H1 (cell line): ENCODE measurements around the gene LCE2D. TPM values are rescaled to one million over a fixed set of nuclear protein-coding genes. Genes with fewer than 3 reads are reported as not detected.

Experiments
- CTCF ChIA-PET: fragments of 300-600 bp; sonication (Branson Sonifier 250); formaldehyde crosslinking; loops from one replicate; lab custom pipeline; 2021; ENCODE audit not compliant: partially characterized antibody; lab: Charles Lee
- POLR2A ChIA-PET: fragments of 300-600 bp; sonication (Branson Sonifier 250); formaldehyde crosslinking; loops from one replicate; lab custom pipeline; 2021; ENCODE audit warnings: inconsistent platforms; ENCODE audit not compliant: partially characterized antibody; lab: Charles Lee
- DNase-seq, 2 experiments: peaks; one replicate each; pipeline versions ENCODE4 v3.0.0 to v3.0.0-alpha.2; 2010 to 2022; ENCODE audit warnings: low spot score in 2 of 2, low read depth in 1 of 2, mixed read lengths in 1 of 2
- FAIRE-seq: peaks from 2 replicates; lab custom pipeline; 2011; peaks lifted over from hg19 to GRCh38; lab: Jason Lieb, UNC
- H2AFZ ChIP-seq: 2 replicates; pipeline ENCODE4 v1.8.1; 2012; ENCODE audit warnings: low read length, inconsistent platforms
- H2AK5ac ChIP-seq: 2 replicates; pipeline ENCODE4 v1.6.1; 2013; ENCODE audit warnings: low read depth, low read length
- H2BK120ac ChIP-seq: replicated peaks from 2 replicates; pipeline ENCODE3; 2013; ENCODE audit warnings: low read depth, low read length, inconsistent platforms
- H2BK12ac ChIP-seq: 2 replicates; pipeline ENCODE4 v1.6.1; 2013; ENCODE audit warnings: low read depth, low read length
- H2BK15ac ChIP-seq: 2 replicates; pipeline ENCODE4 v1.6.1; 2013; ENCODE audit warnings: low read length
- H2BK20ac ChIP-seq: 2 replicates; pipeline ENCODE4 v1.6.1; 2013; ENCODE audit warnings: low read length
- H2BK5ac ChIP-seq: 2 replicates; pipeline ENCODE4 v1.6.1; 2013; ENCODE audit warnings: low read depth, low read length
- H3K14ac ChIP-seq: 2 replicates; pipeline ENCODE4 v1.6.1; 2013; ENCODE audit warnings: inconsistent platforms; ENCODE audit not compliant: insufficient read length
- H3K18ac ChIP-seq: 2 replicates; pipeline ENCODE4 v1.6.1; 2013; ENCODE audit warnings: low read length; ENCODE audit errors: extremely low read depth
- H3K23ac ChIP-seq: 2 replicates; pipeline ENCODE4 v1.6.1; 2013; ENCODE audit warnings: inconsistent platforms; ENCODE audit not compliant: insufficient read length
- H3K23me2 ChIP-seq: 2 replicates; pipeline ENCODE4 v1.6.1; 2013; ENCODE audit warnings: low read depth, low read length
- H3K27ac ChIP-seq: 2 replicates; pipeline ENCODE4 v1.6.1; 2011; ENCODE audit warnings: low read depth, low read length, inconsistent platforms
- H3K27me3 ChIP-seq, 4 experiments: replicated peaks in 1 of 4; 1 replicate in 1 of 4; 2 replicates in 3 of 4; pipeline versions ENCODE4 v1.6.1 to v1.8.1; 2011 to 2013; ENCODE audit warnings: low read length in 3 of 4, mild to moderate bottlenecking in 3 of 4, inconsistent platforms in 2 of 4, mixed read lengths in 2 of 4, moderate library complexity in 1 of 4; ENCODE audit not compliant: control insufficient read depth in 3 of 4, insufficient read depth in 3 of 4; ENCODE audit errors: extremely low read depth in 1 of 4
- H3K36me3 ChIP-seq, 4 experiments: 2 replicates each; pipeline versions ENCODE4 v1.6.1 to v1.8.1; 2011 to 2013; ENCODE audit warnings: mild to moderate bottlenecking in 4 of 4, low read length in 3 of 4, moderate library complexity in 2 of 4, control low read depth in 1 of 4, inconsistent platforms in 1 of 4; ENCODE audit not compliant: insufficient read depth in 4 of 4, control insufficient read depth in 2 of 4
- H3K4ac ChIP-seq: replicated peaks from 2 replicates; pipeline ENCODE3; 2013; ENCODE audit warnings: low read length, low read depth, mixed read lengths, inconsistent platforms; ENCODE audit not compliant: insufficient read length
- H3K4me1 ChIP-seq, 4 experiments: replicated peaks in 1 of 4; 1 replicate in 1 of 4; 2 replicates in 3 of 4; pipeline versions ENCODE4 v1.6.1 to v1.8.1; 2011 to 2013; ENCODE audit warnings: low read length in 3 of 4, inconsistent platforms in 2 of 4, mixed read lengths in 1 of 4; ENCODE audit not compliant: insufficient read depth in 4 of 4, control insufficient read depth in 3 of 4
- H3K4me2 ChIP-seq, 2 experiments: 2 replicates each; pipeline versions ENCODE4 v1.6.1 to v1.8.1; 2011 to 2013; ENCODE audit warnings: low read depth in 2 of 2, low read length in 2 of 2, control low read depth in 1 of 2, inconsistent platforms in 1 of 2, mild to moderate bottlenecking in 1 of 2; ENCODE audit not compliant: insufficient read depth in 1 of 2
- H3K4me3 ChIP-seq, 4 experiments: fragments of 200-600, 300-600 bp in 1 of 4; sonication (generic), shearing (Covaris generic), sonication (Bioruptor Twin) in 1 of 4; 2 replicates each; pipeline versions ENCODE4 v1.5.1 to v1.8.1; 2011 to 2016; ENCODE audit warnings: low read length in 4 of 4, low read depth in 3 of 4, control low read depth in 2 of 4, inconsistent platforms in 2 of 4, mild to moderate bottlenecking in 2 of 4, mixed read lengths in 1 of 4, moderate library complexity in 1 of 4; ENCODE audit not compliant: insufficient read depth in 2 of 4; ENCODE audit errors: extremely low read depth in 1 of 4
- H3K56ac ChIP-seq: replicated peaks from 2 replicates; pipeline ENCODE3; 2013; ENCODE audit warnings: low read depth, mild to moderate bottlenecking, mixed read lengths, low read length, inconsistent platforms; ENCODE audit not compliant: insufficient read length
- H3K79me1 ChIP-seq: 2 replicates; pipeline ENCODE4 v1.6.1; 2013; ENCODE audit warnings: low read depth, low read length, control low read depth
- H3K79me2 ChIP-seq, 2 experiments: 2 replicates each; pipeline versions ENCODE4 v1.6.1 to v1.8.1; 2012 to 2013; ENCODE audit warnings: low read length in 2 of 2, mild to moderate bottlenecking in 2 of 2, inconsistent platforms in 1 of 2; ENCODE audit not compliant: insufficient read depth in 2 of 2, control insufficient read depth in 1 of 2
- H3K9ac ChIP-seq, 4 experiments: replicated peaks in 1 of 4; 1 replicate in 1 of 4; 2 replicates in 3 of 4; pipeline versions ENCODE4 v1.6.1 to v1.8.1; 2011 to 2013; ENCODE audit warnings: low read depth in 3 of 4, low read length in 3 of 4, control low read depth in 2 of 4, mild to moderate bottlenecking in 2 of 4, moderate library complexity in 2 of 4, inconsistent platforms in 1 of 4; ENCODE audit errors: extremely low read depth in 1 of 4
- H3K9me3 ChIP-seq, 2 experiments: 2 replicates each; pipeline versions ENCODE4 v1.6.1 to v1.8.1; 2012 to 2013; ENCODE audit warnings: mild to moderate bottlenecking in 2 of 2, moderate library complexity in 2 of 2, control low read depth in 1 of 2, inconsistent platforms in 1 of 2, low read depth in 1 of 2, low read length in 1 of 2, mixed read lengths in 1 of 2; ENCODE audit not compliant: insufficient read depth in 2 of 2
- H4K20me1 ChIP-seq, 2 experiments: replicated peaks in 1 of 2; 2 replicates each; pipeline versions ENCODE3 to v1.8.1; 2011 to 2013; ENCODE audit warnings: inconsistent platforms in 2 of 2, low read length in 2 of 2, mild to moderate bottlenecking in 1 of 2; ENCODE audit not compliant: insufficient read depth in 2 of 2, control insufficient read depth in 1 of 2
- H4K5ac ChIP-seq: 2 replicates; pipeline ENCODE4 v1.6.1; 2013; ENCODE audit warnings: low read length, low read depth, mixed read lengths, inconsistent platforms; ENCODE audit not compliant: insufficient read length
- H4K8ac ChIP-seq: 2 replicates; pipeline ENCODE4 v1.8.0; 2013; ENCODE audit warnings: mild to moderate bottlenecking, moderate library complexity, low read length, inconsistent platforms; ENCODE audit not compliant: insufficient read depth; ENCODE audit errors: extremely low read depth
- H4K91ac ChIP-seq: replicated peaks from 2 replicates; pipeline ENCODE3; 2013; ENCODE audit warnings: low read length, mixed read lengths, inconsistent platforms; ENCODE audit not compliant: insufficient read length
- ATF2 ChIP-seq: IDR thresholded peaks from 2 replicates; pipeline ENCODE4 v1.6.1; 2012; ENCODE audit warnings: low read length, inconsistent platforms
- ATF3 ChIP-seq: IDR thresholded peaks from 2 replicates; pipeline ENCODE4 v1.6.1; 2011; ENCODE audit warnings: low read depth, mild to moderate bottlenecking, low read length; ENCODE audit not compliant: insufficient read depth
- CBX5 ChIP-seq: fragments of 300-800, 300-1000 bp; sonication (generic); IDR thresholded peaks from 2 replicates; pipeline ENCODE4 v1.7.1; 2016; ENCODE audit warnings: antibody characterized with exemption, low read length, low read depth
- CHD1 ChIP-seq: IDR thresholded peaks from 2 replicates; pipeline ENCODE4 v1.6.1; 2012; ENCODE audit warnings: low read depth, low read length, improper control_type of control experiment
- GTF2F1 ChIP-seq: IDR thresholded peaks from 2 replicates; pipeline ENCODE4 v1.6.1; 2012; ENCODE audit warnings: low read depth, low read length, improper control_type of control experiment, borderline replicate concordance
- SIRT6 ChIP-seq: IDR thresholded peaks from one replicate; pipeline ENCODE4 v1.7.1; 2012; ENCODE audit warnings: low read length, inconsistent platforms
- SP2 ChIP-seq: IDR thresholded peaks from 2 replicates; pipeline ENCODE4 v1.6.1; 2012; ENCODE audit warnings: mild to moderate bottlenecking, low read length, inconsistent platforms
- TAF7 ChIP-seq: optimal IDR thresholded peaks from 2 replicates; pipeline ENCODE3; 2011; ENCODE audit warnings: low read depth, mild to moderate bottlenecking, inconsistent platforms, low read length, moderate library complexity, borderline replicate concordance
- WGBS, 2 experiments: shearing (Covaris generic) in 1 of 2; methylation state at CpG; one replicate each; pipeline versions ENCODE4 v1.1.6 to v1.1.7; 2013 to 2015; ENCODE audit warnings: low lambda C conversion rate in 2 of 2, mixed read lengths in 2 of 2, inconsistent platforms in 1 of 2, low coverage in 1 of 2, missing lambda C conversion rate in 1 of 2; ENCODE audit not compliant: insufficient replicate concordance in 2 of 2, insufficient coverage in 1 of 2, insufficient read length in 1 of 2; ENCODE audit errors: extremely low coverage in 1 of 2, missing lambda C conversion rate in 1 of 2; 5-methylcytosine and 5-hydroxymethylcytosine counted together
- polyA plus RNA-seq, 7 experiments: library from polyadenylated mRNA; depleted of rRNA in 3 of 7; stranded (reverse) in 5 of 7; unstranded in 2 of 7; fragments of >200 nt in 5 of 7; fragments of 200-250 nt in 2 of 7; gene quantifications; 1 replicate in 5 of 7; 2 replicates in 1 of 7; 4 replicates in 1 of 7; pipeline versions ENCODE4 v1.2.1 to v1.2.3, GENCODE V29; 2011 to 2013; ENCODE audit warnings: missing spikeins in 2 of 7, mixed read lengths in 2 of 7
- total RNA-seq: library from RNA; stranded (reverse); fragmentation: NEBNext Ultra II Directional; extraction: Animal tissue kit (Norgen Biotek cat#: 25700); gene quantifications from 2 replicates; pipeline ENCODE4 v1.2.1, GENCODE V29; 2021

LCE2D gene
- total and polyA plus RNA-seq, 2 of the 8 experiments (the other 6 are each of a cell fraction or from before 2014, with no cell fraction given): not detected

GRCh38 chr1:152679459-152679858 is 16.3 kb downstream of the LCE2D start:
- Histone ChIP-seq H2AK5ac (no peak overlapping the region), H3K23me2 (no peaks in the 10 kb centered on the region), H3K14ac (no peak overlapping the region), H3K79me2 (no peaks in the 10 kb centered on the region), H2BK15ac (no peak overlapping the region), H2BK12ac (no peak overlapping the region), H4K20me1 (no peaks in the 10 kb centered on the region), H2AFZ (no peak overlapping the region), H3K36me3 (no peaks in the 10 kb centered on the region), H3K9me3 (peaks cover 77% of the 10 kb centered on the region in 2 experiments), H2BK120ac (no peak overlapping the region), H3K79me1 (no peaks in the 10 kb centered on the region), H4K5ac (no peak overlapping the region), H3K27ac (no peak overlapping the region), H3K9ac (no peak overlapping the region), H3K27me3 (no peaks in the 10 kb centered on the region), H2BK20ac (no peak overlapping the region), H4K91ac (no peak overlapping the region), H3K56ac (no peak overlapping the region), H4K8ac (no peak overlapping the region), H3K4me1 (no peaks in the 10 kb centered on the region), H2BK5ac (no peak overlapping the region), H3K4me3 (no peak overlapping the region), H3K23ac (no peak overlapping the region), H3K4me2 (no peak overlapping the region), H3K4ac (no peak overlapping the region), H3K18ac (no peak overlapping the region)
- FAIRE-seq (no peak), DNase-seq (no peak)
- ChIA-PET CTCF (no interaction called here), POLR2A (no interaction called here)
- TF ChIP-seq GTF2F1 (no peak), SIRT6 (no peak), CHD1 (no peak), ATF3 (no peak), ATF2 (no peak), TAF7 (no peak), CBX5 (no peak), SP2 (no peak)
- 90% methylated on average over 6 of the region's 6 CpGs; no CpG with 5 or more reads in 1 of the 2 experiments for WGBS, 2 experiments
